HG03159 (cell line): Measurements from ENCODE around the gene FEV.

Experiments
- ATAC-seq: cut with Tn5 transposase; IDR thresholded peaks from one replicate; pipeline ENCODE4 v1.9.1; 2021; ENCODE audit warnings: mild to moderate bottlenecking, moderate library complexity; ENCODE audit not compliant: unreplicated experiment

Gene FEV

GRCh38 chr2:219017201-219017931 lies 32.4 kb upstream of the FEV start:
- ATAC-seq: no peak

DNA sequence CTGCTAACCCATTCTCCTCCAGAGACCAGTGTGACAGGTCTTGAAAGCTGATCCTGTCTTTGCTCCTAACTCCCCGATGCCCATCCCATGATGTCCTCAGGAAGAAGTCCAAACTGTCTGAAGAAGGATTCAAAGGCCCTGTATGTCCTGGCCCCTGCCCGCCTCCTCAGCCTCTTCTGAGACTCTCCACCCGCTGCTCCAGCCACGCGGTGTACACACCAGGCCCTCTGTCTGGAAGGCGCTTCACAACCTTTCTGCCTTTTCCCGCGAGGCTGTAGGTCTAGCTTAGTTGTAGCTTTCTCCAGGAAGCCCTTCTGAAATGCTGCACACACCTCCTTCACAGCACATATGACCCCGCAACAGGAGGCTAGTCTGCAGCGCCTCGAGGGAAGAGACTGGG lies 31.7 kb upstream of the FEV start:
- no peak for ATAC-seq

DNA sequence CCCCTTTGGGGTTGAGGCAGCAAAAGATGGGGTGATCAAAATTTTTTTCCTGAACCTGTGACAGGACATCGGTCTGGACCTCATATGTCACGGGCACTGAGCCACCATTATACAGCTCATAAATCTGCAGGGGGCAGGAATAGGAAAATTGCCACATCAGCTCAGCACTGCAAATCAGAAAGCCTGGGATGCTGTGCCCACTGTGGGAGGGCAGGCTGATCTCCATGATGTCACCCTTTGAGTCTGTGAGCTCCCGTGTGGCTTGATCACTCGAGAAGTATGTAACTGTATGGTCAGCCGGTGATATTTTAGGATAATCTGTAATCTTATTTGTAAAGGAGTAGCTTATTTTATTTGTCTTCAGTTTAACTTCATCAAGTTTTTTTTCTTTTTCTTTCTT lies 25.9 kb upstream of the FEV start:
- ATAC-seq: no peak

- ATAC-seq: no peak
Measured at GRCh38 chr2:219010162-219010756, 25.3 kb upstream of the FEV start.

DNA sequence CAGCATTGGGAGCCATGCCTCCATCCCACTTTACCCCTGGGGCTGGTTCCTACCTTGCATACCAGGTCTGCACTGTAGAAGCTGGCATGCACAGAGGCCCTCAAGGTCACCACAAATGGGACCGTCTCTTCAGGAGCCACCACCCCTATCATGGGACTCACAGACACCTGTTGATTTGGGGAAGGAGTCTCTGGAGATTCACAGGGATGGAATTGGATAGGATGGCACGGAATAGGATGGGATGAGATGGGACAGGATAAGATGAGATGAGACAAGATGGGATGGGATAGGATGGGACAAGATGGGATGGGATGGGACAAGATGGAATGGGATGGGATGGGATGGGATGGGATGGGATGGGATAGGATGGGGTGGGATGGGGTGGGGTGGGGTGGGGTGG lies 24.3 kb upstream of the FEV start:
- ATAC-seq: no peak

DNA sequence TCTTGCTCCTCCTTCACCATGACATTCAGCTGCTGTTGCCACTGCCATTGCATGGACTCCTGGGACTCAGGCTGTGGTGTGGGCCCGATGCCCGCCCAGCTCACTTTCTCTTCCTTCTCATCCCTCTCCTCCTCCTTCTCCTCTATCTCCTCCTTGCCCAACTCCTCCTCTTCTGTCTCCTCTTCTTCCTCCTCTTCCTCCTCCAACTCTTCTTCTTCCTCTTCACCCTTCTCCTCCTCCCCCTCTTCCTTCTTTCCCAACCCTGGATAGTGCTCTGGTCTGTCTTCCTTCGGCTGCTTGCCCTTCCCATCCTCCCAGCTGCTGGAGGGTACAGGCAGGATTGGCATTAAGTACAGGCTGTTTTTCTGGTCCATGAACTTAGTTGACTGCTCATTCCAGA lies 19.0 kb upstream of the FEV start:
- no peak for ATAC-seq

DNA sequence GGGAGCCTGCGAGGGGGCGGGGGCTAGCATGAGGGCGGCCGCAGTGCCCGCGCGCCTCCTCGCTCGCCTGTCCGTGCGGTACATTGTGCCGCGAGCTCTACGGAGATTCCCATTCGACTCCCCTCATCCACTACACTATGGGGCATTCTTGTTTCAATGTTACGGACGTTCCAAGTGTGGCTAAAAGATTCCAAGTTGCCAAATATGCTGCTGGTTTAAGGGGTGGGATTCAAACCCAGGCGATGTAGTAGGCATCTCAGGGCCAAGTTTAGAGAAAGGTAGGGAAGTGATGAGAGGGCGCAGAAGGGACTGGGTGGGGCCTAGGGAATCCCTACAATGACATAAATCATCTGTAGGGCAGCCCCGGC lies 18.3 kb upstream of the FEV start:
- no peak for ATAC-seq

DNA sequence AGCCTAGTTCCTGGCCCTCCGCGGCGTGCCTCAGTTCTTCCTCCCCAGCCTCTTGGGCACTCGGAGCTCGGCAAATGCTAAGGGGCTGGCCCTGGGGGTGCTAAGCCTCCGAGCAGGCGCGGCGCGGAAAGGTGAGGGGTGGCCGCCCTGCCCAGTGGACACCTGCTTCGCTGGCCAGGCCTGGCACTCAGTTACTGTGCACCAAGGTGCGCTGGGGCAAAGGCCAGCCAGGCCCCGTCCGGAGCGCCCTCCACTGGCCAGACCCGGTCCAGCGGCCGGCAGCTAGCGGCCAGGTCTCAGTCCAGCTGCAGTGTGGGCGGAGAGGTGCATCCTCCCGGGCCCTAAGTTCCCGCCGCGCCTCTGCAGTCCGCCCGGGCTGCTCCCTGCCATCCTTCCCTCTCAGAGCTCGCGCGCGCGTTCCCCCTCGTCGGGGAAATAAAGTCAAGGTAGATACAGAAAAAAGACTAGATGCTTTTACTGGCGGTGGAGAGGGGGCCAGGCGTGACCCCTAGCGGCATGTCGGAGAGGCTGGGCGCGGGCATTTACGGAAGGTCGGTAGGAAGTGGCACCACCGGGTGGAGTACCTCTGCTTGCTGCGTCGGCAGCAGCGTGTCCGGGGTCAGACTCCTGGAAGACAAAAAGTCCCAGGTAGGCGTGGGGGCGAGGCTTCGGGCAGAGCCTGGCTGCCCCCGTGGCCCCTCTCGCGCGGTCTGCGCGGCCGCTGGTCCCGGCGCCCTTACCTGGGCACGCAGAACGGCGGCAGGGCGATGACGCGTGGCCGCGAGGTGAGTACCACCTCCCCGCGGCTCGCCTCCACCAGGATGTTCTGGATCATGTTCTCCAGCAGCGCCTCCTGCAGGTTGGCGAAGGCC lies 17.6 kb upstream of the FEV start:
- ATAC-seq: no peak

DNA sequence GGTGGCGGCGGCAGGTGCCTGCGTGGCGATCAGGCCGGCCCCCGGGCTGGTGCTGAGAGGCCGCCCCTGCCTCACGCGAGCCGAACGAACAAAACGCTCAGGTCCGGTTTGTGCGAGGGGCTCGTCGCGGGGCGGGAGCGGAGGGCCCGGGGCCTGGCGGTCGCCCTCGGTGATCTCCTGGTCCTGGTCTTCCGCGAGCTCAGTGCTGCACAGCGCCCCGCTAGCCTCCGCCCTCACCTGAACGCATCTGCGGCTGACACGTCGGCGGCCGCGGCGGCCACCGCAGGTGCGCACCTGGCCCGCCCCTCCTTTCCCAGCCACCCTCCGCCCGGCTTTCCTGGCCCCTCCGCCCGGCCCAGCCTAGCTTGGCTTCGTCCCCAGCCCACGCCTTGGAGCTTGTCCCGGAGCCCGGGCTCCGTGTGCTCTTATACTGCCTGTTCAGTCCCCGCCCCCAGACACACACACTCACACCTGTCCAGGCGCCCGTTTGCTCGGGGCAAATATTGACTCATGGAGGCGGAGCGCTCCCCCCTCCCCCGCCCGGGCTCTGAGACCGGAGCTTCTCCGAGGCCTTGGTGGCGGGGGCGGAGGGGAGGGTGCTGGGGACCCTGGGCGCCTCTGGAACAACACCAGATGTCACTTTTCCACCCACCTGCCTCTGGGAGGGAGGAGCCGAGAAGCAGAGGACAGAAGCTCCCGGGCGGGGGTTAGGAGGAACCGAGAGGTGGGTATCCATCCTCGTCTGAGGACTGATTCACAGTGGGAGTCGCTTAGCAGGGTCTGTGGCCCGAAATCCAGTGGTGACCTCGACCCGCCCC lies 16.8 kb upstream of the FEV start:
- ATAC-seq: no peak

DNA sequence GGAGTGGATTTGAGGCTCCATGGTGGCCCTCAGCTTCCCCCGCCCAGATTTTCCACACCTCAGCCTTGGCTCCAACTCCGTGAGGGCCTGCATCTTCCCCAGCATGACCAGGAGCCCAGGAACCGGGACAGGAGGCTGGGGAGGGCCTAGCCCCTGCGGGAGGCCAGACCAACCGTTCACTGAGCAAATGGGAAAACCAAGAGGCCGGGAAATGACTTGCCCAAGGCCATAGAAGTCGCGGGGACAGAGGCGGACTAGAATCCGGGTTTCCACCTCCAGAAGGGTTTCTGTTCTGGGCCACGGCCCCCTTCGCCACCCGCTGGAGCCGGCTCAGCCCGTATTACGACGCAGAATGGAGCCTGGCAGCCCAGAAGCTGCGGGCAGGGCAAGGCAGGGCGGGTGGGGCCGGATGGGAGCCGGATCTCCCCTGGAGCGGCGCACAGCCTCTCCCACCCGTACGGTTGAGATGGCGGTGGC lies 16.2 kb upstream of the FEV start:
- ATAC-seq: no peak

- ATAC-seq: no peak
Measured at GRCh38 chr2:219000569-219000960, 15.6 kb upstream of the FEV start.

GRCh38 chr2:218999881-219000568 lies 15.0 kb upstream of the FEV start:
- no peak for ATAC-seq

DNA sequence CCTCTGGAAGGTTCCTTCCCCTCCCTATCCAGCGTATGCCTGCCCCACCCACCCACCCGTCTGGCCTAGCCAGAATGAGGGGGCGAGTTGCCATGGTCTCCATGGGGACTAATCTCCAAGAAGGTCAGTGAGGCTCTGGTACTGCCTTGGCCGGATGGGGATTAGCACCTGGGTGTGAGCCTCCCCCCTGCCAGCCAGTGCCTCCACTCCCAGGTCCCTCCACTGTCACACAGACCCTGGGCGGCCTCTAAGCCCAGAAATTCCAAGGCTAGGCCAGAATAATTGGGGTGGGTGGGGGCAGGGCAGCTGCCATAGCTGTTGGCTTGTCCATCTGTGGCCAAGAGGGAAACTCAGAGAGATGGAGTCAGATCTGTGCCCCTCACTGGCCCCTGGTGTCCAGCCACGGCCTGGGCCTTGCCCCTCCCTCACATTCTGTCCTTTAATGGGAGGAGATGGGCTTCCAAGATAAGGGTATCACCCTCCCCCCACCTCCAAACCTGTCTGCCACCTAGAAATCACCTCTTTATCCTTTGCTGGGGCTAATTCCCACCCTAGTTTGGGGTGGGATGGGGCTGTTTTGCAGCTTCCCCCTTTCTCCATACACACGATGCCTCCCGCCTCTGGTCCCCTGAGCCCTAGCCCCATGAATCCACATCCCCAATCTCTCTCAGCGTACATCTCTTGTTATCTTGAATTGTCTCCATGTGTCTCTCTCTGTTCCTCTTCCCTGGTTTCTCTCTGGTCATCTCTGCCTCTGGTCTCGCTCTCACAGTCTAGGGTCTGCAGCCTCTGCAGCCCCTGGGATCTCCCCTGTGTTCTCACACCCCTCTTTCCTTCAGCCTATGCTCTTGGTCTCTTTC lies 14.3 kb upstream of the FEV start:
- ATAC-seq: no peak

GRCh38 chr2:218998414-218999002 lies 13.5 kb upstream of the FEV start:
- no peak for ATAC-seq

DNA sequence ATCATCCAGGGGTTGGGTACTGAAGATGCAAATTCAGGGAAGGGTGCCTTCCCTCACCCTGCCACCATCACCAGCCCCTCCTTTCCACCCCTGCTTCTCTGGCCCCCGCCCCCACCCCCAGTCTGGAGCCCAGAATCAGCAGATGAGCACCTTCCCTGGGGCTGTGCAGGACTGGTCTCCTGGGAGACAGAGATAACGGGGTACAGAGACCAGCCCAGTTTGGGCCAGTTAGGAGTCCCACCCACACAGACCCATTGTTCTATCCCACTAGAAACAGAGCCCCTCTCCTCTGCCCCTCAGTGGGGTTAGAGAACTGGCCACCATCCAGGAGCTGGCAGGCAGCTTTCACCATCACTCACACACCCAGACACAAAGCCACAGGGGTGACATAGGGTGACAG lies 12.7 kb upstream of the FEV start:
- no peak for ATAC-seq

DNA sequence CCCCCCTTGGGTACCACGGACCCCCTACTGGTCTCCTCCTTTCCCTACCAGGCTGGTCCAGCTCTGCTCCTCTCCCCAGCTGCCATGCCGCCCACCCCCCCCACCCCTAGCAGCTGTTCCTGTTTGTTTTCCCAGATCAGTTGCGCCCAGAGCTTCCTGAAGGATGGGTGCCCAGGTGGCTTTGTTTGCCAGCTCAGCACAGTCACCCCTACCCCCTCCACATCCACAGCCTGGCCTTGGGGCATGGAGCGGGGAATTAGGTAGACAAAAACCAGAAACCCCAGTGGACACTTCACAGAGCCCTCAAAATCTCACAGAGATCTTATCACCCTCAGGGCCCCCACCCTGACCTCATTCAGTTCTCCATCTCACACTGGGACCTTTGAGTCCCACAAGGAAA lies 12.0 kb upstream of the FEV start:
- no peak for ATAC-seq

DNA sequence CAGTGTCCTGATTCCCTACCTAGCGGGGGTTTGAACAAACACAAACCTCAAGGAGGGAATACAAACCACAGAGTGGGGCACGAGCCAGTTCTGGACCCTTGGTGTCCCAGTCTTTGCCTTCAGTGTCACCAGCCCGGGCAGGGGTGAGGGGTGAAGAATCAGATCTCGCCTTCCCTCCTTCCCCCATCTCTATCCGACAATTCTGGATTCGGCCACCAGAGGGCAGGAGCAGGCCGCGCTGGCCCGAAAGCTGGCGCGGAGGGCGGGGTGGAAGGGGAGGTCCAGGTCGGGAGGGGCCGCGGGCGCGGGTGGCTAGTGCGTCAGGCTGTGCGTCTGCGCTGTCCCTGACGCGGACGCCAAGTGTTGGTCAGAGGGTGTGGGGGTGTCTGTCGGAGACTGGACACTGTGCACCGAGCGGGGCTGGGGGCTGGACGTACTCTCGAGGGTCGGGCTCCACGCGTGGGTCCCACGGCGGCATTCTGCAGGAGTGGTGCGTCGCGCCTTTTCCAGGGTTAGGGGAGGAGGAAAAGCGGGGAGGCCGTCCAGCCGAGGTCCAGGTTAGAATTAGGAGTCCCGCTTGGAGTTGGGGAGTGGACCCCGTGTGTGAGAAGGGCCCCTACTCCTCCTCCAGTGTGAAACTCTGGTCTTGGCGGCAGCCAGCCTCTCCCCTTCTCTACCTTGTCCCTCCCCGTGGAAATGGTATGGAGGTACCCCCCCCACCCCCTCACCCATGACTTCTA lies 11.2 kb upstream of the FEV start:
- ATAC-seq: peak; percentile 56

DNA sequence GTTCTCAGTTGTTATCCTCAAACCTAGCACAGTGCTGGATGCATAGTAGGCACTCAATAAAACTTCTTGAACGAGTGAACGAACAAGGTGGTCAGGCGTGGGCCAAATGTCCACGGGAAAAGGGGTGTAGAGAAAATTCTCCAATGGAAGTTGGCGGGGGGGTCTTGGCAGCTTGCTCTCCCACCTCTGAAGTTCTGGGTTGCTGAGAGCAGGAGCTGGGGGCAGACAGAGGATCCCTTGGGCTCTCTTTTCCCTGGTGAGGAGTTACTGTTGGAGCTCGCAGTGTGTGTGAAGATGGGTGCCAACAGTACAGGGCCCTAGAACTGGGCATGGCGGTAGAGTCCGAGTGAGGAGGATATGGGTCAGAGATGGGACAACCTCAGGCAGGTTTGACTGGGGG lies 10.6 kb upstream of the FEV start:
- ATAC-seq: no peak
